Trophoblast cell (in vitro differentiated cells and primary cell): Measurements from ENCODE around the gene WBP1.
A peak's percentile ranks its signal among the peaks of the same experiment; 100 is the strongest.
"Not testable (repeated sequence)": the region's sequence is repeated elsewhere in the genome, so short reads cannot be mapped to it uniquely, and the experiment has no call there.

Experiments
- DNase-seq, 2 donors: peaks; one replicate each; pipeline ENCODE4 v3.0.0-alpha.2; 2016
- H2AFZ ChIP-seq: 2 replicates; pipeline ENCODE4 v1.6.1; 2013; ENCODE audit warnings: low read length, moderate library complexity, mild to moderate bottlenecking; ENCODE audit not compliant: insufficient read depth, poor library complexity
- H2AK5ac ChIP-seq: 2 replicates; pipeline ENCODE4 v1.6.1; 2013; ENCODE audit warnings: mild to moderate bottlenecking, low read length
- H2BK120ac ChIP-seq: 2 replicates; pipeline ENCODE4 v1.6.1; 2013; ENCODE audit warnings: low read length, mild to moderate bottlenecking, moderate library complexity; ENCODE audit not compliant: insufficient read depth, poor library complexity
- H2BK12ac ChIP-seq: 2 replicates; pipeline ENCODE4 v1.6.1; 2013; ENCODE audit warnings: mild to moderate bottlenecking, low read length, moderate library complexity
- H2BK5ac ChIP-seq: 2 replicates; pipeline ENCODE4 v1.6.1; 2013; ENCODE audit warnings: low read length, low read depth, moderate library complexity, mild to moderate bottlenecking; ENCODE audit not compliant: poor library complexity
- H3K14ac ChIP-seq: 2 replicates; pipeline ENCODE4 v1.6.1; 2013; ENCODE audit warnings: mild to moderate bottlenecking, low read length
- H3K18ac ChIP-seq: 2 replicates; pipeline ENCODE4 v1.6.1; 2013; ENCODE audit warnings: mild to moderate bottlenecking, low read length
- H3K23ac ChIP-seq: 2 replicates; pipeline ENCODE4 v1.6.1; 2013; ENCODE audit warnings: low read length
- H3K27ac ChIP-seq: 2 replicates; pipeline ENCODE4 v1.5.1; 2013; ENCODE audit warnings: low read depth, mild to moderate bottlenecking, inconsistent platforms, low read length, moderate library complexity
- H3K27me3 ChIP-seq: 2 replicates; pipeline ENCODE4 v1.6.1; 2013; ENCODE audit warnings: inconsistent platforms, mild to moderate bottlenecking, low read length, moderate library complexity; ENCODE audit not compliant: insufficient read depth
- H3K36me3 ChIP-seq, 2 experiments: 1 replicate in 1 of 2; 2 replicates in 1 of 2; pipeline ENCODE4 v1.6.1; 2013; ENCODE audit warnings: low read length in 2 of 2, mild to moderate bottlenecking in 2 of 2, moderate library complexity in 1 of 2; ENCODE audit not compliant: insufficient read depth in 2 of 2, control insufficient read depth in 1 of 2
- H3K4ac ChIP-seq: 2 replicates; pipeline ENCODE4 v1.6.1; 2013; ENCODE audit warnings: low read depth, mild to moderate bottlenecking, low read length, moderate library complexity
- H3K4me1 ChIP-seq, 2 experiments: 1 replicate in 1 of 2; 2 replicates in 1 of 2; pipeline ENCODE4 v1.6.1; 2013; ENCODE audit warnings: low read length in 2 of 2, mild to moderate bottlenecking in 2 of 2, moderate library complexity in 1 of 2; ENCODE audit not compliant: insufficient read depth in 2 of 2, control insufficient read depth in 1 of 2
- H3K4me2 ChIP-seq: 2 replicates; pipeline ENCODE4 v1.6.1; 2013; ENCODE audit warnings: inconsistent platforms, mild to moderate bottlenecking, low read length, moderate library complexity
- H3K4me3 ChIP-seq: 2 replicates; pipeline ENCODE4 v1.5.1; 2013; ENCODE audit warnings: mild to moderate bottlenecking, low read depth, low read length, inconsistent platforms
- H3K79me1 ChIP-seq: one replicate; pipeline ENCODE4 v1.6.1; 2013; ENCODE audit warnings: low read length
- H3K79me2 ChIP-seq: 2 replicates; pipeline ENCODE4 v1.6.1; 2013; ENCODE audit warnings: low read length, mild to moderate bottlenecking; ENCODE audit not compliant: control insufficient read depth, insufficient read depth, poor library complexity
- H3K9ac ChIP-seq: 2 replicates; pipeline ENCODE4 v1.6.1; 2013; ENCODE audit warnings: mild to moderate bottlenecking, low read length
- H3K9me3 ChIP-seq: 2 replicates; pipeline ENCODE4 v1.6.1; 2013; ENCODE audit warnings: low read depth, mild to moderate bottlenecking, control low read depth, inconsistent platforms, low read length; ENCODE audit not compliant: insufficient read depth
- H4K12ac ChIP-seq: 2 replicates; pipeline ENCODE4 v1.6.1; 2013; ENCODE audit warnings: low read depth, mild to moderate bottlenecking, low read length, moderate library complexity
- H4K8ac ChIP-seq: 2 replicates; pipeline ENCODE4 v1.6.1; 2013; ENCODE audit warnings: low read depth, mild to moderate bottlenecking, low read length, moderate library complexity
- H4K91ac ChIP-seq: one replicate; pipeline ENCODE4 v1.6.1; 2013; ENCODE audit warnings: low read depth, mild to moderate bottlenecking, low read length, moderate library complexity
- WGBS: extraction: QIAGEN DNeasy Blood & Tissue Kit; methylation state at CpG from one replicate; pipeline ENCODE4 v1.1.7; 2013; ENCODE audit warnings: missing lambda C conversion rate; ENCODE audit not compliant: insufficient read length, insufficient coverage; ENCODE audit errors: extremely low coverage; 5-methylcytosine and 5-hydroxymethylcytosine counted together

Gene WBP1

GRCh38 chr2:74462786-74463105, 4.5 kb downstream of the WBP1 start:
- H3K9me3 ChIP-seq = peaks cover 5% of the 10 kb centered on the region
- no peak overlapping the region for H2BK120ac ChIP-seq
- no peaks in the 10 kb centered on the region for H3K27me3 ChIP-seq
- no peak overlapping the region for H3K9ac ChIP-seq
- no peak overlapping the region for H4K12ac ChIP-seq
- WGBS = no CpG with 5 or more reads among the region's 4 CpGs
- H3K27ac ChIP-seq = no peak overlapping the region
- H3K79me2 ChIP-seq = peaks cover 17% of the 10 kb centered on the region
- peaks cover 6 to 12% of the 10 kb centered on the region in 2 experiments for H3K4me1 ChIP-seq
- H3K4me3 ChIP-seq = no peak overlapping the region
- no peak overlapping the region for H4K91ac ChIP-seq
- no peak overlapping the region for H2AK5ac ChIP-seq
- no peak overlapping the region for H3K18ac ChIP-seq
- no peak overlapping the region for H3K23ac ChIP-seq
- peaks cover 34 to 36% of the 10 kb centered on the region in 2 experiments for H3K36me3 ChIP-seq
- H4K8ac ChIP-seq = no peak overlapping the region
- H2BK12ac ChIP-seq = no peak overlapping the region
- peaks cover 15% of the 10 kb centered on the region for H3K79me1 ChIP-seq
- no peak overlapping the region for H2BK5ac ChIP-seq
- no peak overlapping the region for H3K4me2 ChIP-seq
- DNase-seq = no peak
- no peak overlapping the region for H3K4ac ChIP-seq
- no peak overlapping the region for H3K14ac ChIP-seq
- no peak overlapping the region for H2AFZ ChIP-seq

- no CpG with 5 or more reads among the region's 13 CpGs for WGBS
- no peak for DNase-seq
- peak overlapping the region; percentile 59 for H4K91ac ChIP-seq
- peaks cover 9% of the 10 kb centered on the region for H3K79me2 ChIP-seq
- peak overlapping the region; percentile 68 for H4K8ac ChIP-seq
- peak overlapping the region; percentile 94 for H3K9ac ChIP-seq
- peak overlapping the region; percentile 55 for H2AFZ ChIP-seq
- H2BK120ac ChIP-seq = peak overlapping the region; percentile 29
- H3K9me3 ChIP-seq = peaks cover 5% of the 10 kb centered on the region
- H3K4me2 ChIP-seq = peak overlapping the region; percentile 96
- peak overlapping the region; percentile 96 for H3K4ac ChIP-seq
- peaks cover 34% of the 10 kb centered on the region in 2 experiments for H3K36me3 ChIP-seq
- peaks cover 8% of the 10 kb centered on the region for H3K79me1 ChIP-seq
- no peak overlapping the region for H3K27ac ChIP-seq
- peak overlapping the region; percentile 60 for H3K18ac ChIP-seq
- peak overlapping the region; percentile 95 for H3K14ac ChIP-seq
- peak overlapping the region; percentile 49 for H4K12ac ChIP-seq
- H3K23ac ChIP-seq = peak overlapping the region; percentile 46
- peak overlapping the region; percentile 99 for H3K4me3 ChIP-seq
- H2BK12ac ChIP-seq = peak overlapping the region; percentile 7
- H2BK5ac ChIP-seq = peak overlapping the region; percentile 34
- H3K27me3 ChIP-seq = no peaks in the 10 kb centered on the region
- peak overlapping the region; percentile 93 for H2AK5ac ChIP-seq
- H3K4me1 ChIP-seq = peaks cover 4 to 8% of the 10 kb centered on the region in 2 experiments
Observed at GRCh38 chr2:74464406-74464805, 6.2 kb downstream of the WBP1 start.

- WGBS = no CpG with 5 or more reads among the region's 12 CpGs
- not testable (repeated sequence) for H4K91ac ChIP-seq, H2BK12ac ChIP-seq, H3K4me1 ChIP-seq, DNase-seq, H3K9me3 ChIP-seq, H4K8ac ChIP-seq, H3K4me3 ChIP-seq, H3K18ac ChIP-seq, H3K79me1 ChIP-seq, H3K27ac ChIP-seq, H3K4me2 ChIP-seq, H2BK5ac ChIP-seq, H3K4ac ChIP-seq, H3K23ac ChIP-seq, H3K14ac ChIP-seq, H2AK5ac ChIP-seq, H2AFZ ChIP-seq, H3K9ac ChIP-seq, H2BK120ac ChIP-seq, H4K12ac ChIP-seq, H3K27me3 ChIP-seq, H3K79me2 ChIP-seq
- peaks cover 12 to 15% of the 10 kb centered on the region in 2 experiments for H3K36me3 ChIP-seq
Observed at GRCh38 chr2:74470742-74471141, 12.5 kb downstream of the WBP1 start.

- H3K27ac ChIP-seq = peak overlapping the region; percentile 78
- peak overlapping the region; percentile 90 for H4K8ac ChIP-seq
- no peaks in the 10 kb centered on the region for H3K27me3 ChIP-seq
- no peak overlapping the region for H3K14ac ChIP-seq
- H3K18ac ChIP-seq = no peak overlapping the region
- H3K79me1 ChIP-seq = peaks cover 9% of the 10 kb centered on the region
- H2BK120ac ChIP-seq = no peak overlapping the region
- H2AFZ ChIP-seq = no peak overlapping the region
- DNase-seq = no peak
- no peak overlapping the region for H2AK5ac ChIP-seq
- peak overlapping the region; percentile 67 for H3K4me2 ChIP-seq
- H3K4ac ChIP-seq = no peak overlapping the region
- H2BK5ac ChIP-seq = no peak overlapping the region
- H3K4me3 ChIP-seq = peak overlapping the region; percentile 90
- peak overlapping the region; percentile 85 for H4K12ac ChIP-seq
- H3K36me3 ChIP-seq = peaks cover 12 to 15% of the 10 kb centered on the region in 2 experiments
- peaks cover 3% of the 10 kb centered on the region for H3K79me2 ChIP-seq
- no peak overlapping the region for H4K91ac ChIP-seq
- H3K9me3 ChIP-seq = peaks cover 1% of the 10 kb centered on the region
- peaks cover 5 to 7% of the 10 kb centered on the region in 2 experiments for H3K4me1 ChIP-seq
- H3K9ac ChIP-seq = peak overlapping the region; percentile 83
- H3K23ac ChIP-seq = no peak overlapping the region
- no peak overlapping the region for H2BK12ac ChIP-seq
- no CpG with 5 or more reads among the region's 16 CpGs for WGBS
Observed at GRCh38 chr2:74471332-74472065, 13.3 kb downstream of the WBP1 start.
